ENCODE data around the gene SLN.

Gene SLN

DNA sequence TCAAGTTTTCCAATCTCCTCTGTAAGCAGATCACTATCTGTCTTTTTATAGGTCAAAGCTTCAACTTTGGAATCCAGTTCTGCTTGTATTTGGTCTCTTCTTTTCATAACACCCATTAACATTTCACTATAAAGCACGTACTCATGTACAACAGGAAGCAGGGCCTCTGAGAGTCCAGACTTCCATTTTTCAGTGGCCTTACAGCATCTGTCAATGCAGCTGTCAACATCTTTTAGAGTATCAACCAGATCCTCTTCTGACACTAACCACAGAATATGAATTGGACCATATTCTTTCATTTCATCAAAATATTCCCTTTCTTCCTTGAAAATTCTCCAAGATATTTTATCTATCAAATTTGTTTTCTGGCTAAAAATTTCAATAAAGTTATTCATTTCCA lies 24.7 kb upstream of the SLN start:
- H3K9me3 Mint-ChIP-seq: no peaks in the 10 kb centered on the region
- H3K27ac Mint-ChIP-seq: no peak overlapping the region
- no peaks in the 10 kb centered on the region for H3K36me3 Mint-ChIP-seq
- DNase-seq (ENCODE audit: low spot score in 2 of 2) (no peak), ATAC-seq (ENCODE audit: low read depth) (no peak)
- no peaks in the 10 kb centered on the region for H3K4me1 Mint-ChIP-seq
- H3K4me3 Mint-ChIP-seq: no peak overlapping the region
- peaks cover 18% of the 10 kb centered on the region for H3K27me3 Mint-ChIP-seq

DNA sequence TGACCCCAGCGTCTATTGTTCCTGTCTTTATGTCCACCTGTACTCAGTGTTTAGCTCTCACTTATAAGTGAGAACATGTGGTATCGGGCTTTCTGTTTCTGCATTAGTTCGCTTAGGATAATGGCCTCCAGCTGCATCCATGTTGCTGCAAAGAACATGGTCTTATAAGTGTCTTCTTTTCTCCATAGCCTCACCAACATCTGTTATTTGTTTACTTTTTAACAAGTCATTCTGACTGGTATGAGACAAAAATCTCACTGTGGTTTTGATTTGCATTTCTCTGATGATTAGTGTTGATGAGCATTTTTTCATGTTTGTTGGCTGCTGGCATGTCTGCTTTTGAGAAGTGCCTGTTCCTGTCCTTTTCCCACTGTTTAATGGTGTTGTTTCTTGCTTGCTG lies 21.7 kb upstream of the SLN start:
- H3K36me3 Mint-ChIP-seq: no peaks in the 10 kb centered on the region
- DNase-seq (ENCODE audit: low spot score in 2 of 2) (no peak), ATAC-seq (ENCODE audit: low read depth) (no peak)
- H3K27ac Mint-ChIP-seq: no peak overlapping the region
- H3K27me3 Mint-ChIP-seq: peaks cover 10% of the 10 kb centered on the region
- H3K4me3 Mint-ChIP-seq: no peak overlapping the region
- no peaks in the 10 kb centered on the region for H3K4me1 Mint-ChIP-seq
- H3K9me3 Mint-ChIP-seq: no peaks in the 10 kb centered on the region

DNA sequence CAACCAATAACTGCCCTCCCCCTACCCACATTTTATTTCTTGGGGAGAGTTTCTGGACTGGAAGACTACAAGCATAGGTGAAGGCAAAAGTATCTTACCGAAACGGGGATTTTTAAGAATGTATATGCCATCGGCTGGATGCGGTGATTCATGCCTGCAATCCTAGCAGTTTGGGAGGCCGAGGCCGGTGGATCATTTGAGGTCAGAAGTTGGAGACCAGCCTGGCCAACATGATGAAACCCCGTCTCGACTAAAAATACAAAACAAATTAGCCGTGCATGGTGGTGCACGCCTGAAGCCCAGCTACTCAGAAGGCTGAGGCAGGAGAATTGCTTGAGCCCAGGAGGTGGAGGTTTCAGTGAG lies 20.8 kb upstream of the SLN start:
- Mint-ChIP-seq H3K27ac (no peak overlapping the region), H3K4me3 (no peak overlapping the region), H3K36me3 (no peaks in the 10 kb centered on the region), H3K9me3 (no peaks in the 10 kb centered on the region), H3K4me1 (no peaks in the 10 kb centered on the region), H3K27me3 (peaks cover 9% of the 10 kb centered on the region)
- ATAC-seq (ENCODE audit: low read depth): no peak
- DNase-seq (ENCODE audit: low spot score in 2 of 2): no peak

DNA sequence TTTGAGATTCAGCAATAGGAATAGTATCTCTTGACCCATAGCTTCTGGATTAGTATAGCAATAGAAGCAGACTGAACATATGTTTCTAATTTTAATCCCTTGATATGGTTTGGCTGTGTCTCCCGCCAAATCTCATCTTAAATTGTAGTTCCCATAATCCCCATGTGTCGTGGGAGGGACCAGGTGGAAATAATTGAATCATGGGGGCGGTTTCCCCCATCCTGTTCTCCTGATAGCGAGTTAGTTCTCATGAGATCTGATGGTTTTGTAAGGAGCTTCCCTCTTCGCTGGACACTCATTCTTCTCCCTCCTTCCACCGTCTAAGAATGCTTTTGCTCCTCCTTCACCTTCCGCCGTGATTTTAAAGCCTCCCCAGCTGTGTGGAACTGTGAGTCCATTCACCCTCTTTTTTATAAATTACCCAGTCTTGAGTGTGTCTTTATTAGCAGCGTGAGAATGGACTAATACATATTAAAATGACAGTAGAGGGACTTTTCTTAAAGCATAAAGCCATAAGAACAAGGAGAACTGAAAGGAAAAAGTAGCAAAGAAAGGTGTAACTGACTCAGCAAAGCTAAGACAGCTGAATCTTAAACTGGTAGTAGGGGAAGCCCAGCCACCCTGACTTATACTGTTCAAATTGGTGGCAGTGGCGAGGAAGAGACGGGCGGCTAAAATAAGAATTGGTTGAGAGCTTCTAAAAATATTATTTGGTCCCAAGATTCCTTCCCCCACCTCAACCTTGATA lies 20.3 kb upstream of the SLN start:
- no peaks in the 10 kb centered on the region for H3K36me3 Mint-ChIP-seq
- H3K9me3 Mint-ChIP-seq: no peaks in the 10 kb centered on the region
- DNase-seq (ENCODE audit: low spot score in 2 of 2) (no peak), ATAC-seq (ENCODE audit: low read depth) (no peak)
- peaks cover 9% of the 10 kb centered on the region for H3K27me3 Mint-ChIP-seq
- no peak overlapping the region for H3K4me3 Mint-ChIP-seq
- H3K27ac Mint-ChIP-seq: no peak overlapping the region
- H3K4me1 Mint-ChIP-seq: no peaks in the 10 kb centered on the region

DNA sequence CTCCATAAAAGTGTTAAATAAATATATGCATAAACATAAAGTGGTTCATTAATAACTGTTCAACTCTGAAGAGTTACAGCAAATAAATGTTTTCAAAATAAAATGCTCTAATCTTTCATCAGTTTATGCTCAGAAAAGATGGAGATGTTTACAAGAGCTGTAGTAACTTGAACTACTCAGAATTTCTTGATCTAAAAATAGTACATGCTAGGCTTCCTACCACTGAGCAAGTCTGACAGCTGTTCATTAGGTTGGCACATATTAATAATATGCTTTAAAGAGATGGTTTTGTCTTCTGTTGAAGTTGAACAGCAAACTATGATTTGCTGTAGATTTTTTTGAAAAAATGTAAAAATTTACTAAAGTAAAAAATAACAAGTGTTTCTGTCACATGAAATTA lies 10.8 kb upstream of the SLN start:
- no peak for ATAC-seq (ENCODE audit: low read depth)
- Mint-ChIP-seq H3K4me1 (no peaks in the 10 kb centered on the region), H3K9me3 (peaks cover 2% of the 10 kb centered on the region), H3K27ac (no peak overlapping the region), H3K4me3 (no peak overlapping the region), H3K27me3 (peaks cover 2% of the 10 kb centered on the region), H3K36me3 (no peaks in the 10 kb centered on the region)
- DNase-seq (ENCODE audit: low spot score in 2 of 2): no peak

DNA sequence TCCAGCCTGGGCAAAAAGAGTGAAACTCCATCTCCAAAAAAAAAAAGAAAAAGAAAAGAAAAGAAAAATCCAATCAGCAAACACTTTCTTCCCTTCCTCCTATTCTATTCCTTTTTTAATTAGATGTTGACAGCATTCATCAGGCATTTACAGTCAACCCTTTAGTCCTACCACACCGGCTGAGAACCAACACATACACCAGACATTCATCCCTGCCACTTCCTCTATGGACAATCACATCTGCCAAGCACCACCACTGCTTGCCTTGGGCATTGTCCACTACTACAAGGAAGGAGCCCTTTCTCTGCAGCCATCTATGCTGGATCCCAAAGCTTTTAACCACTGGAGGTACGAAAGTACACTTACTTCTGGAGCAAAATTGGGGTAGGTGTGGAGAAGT lies 9.4 kb upstream of the SLN start:
- DNase-seq (ENCODE audit: low spot score in 2 of 2): no peak
- H3K4me3 Mint-ChIP-seq: no peak overlapping the region
- H3K27ac Mint-ChIP-seq: no peak overlapping the region
- peaks cover 3% of the 10 kb centered on the region for H3K9me3 Mint-ChIP-seq
- no peaks in the 10 kb centered on the region for H3K36me3 Mint-ChIP-seq
- H3K4me1 Mint-ChIP-seq: no peaks in the 10 kb centered on the region
- H3K27me3 Mint-ChIP-seq: peaks cover 3% of the 10 kb centered on the region
- ATAC-seq (ENCODE audit: low read depth): no peak

DNA sequence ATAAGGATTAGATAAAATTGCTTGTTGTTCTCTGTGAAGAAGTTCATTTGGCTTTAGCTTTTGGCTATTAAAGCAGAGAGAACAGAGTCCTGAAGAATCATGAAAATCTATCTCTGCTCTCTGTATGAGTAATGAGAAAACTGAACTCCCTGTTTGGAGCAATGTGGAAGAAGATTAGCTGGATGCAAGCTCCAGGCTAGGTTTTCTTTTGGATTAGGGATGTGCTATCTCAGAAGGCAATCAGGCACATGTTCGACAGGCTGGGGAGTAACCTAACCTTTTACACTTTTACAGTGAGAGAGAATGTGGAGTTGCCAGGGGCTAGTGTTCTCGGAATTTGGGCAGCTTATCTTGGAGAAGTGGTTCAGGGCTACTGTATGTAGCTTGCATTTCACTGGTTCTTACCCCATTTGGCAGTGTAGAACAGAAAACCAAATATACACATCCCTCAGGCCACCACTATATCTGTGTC lies 8.5 kb upstream of the SLN start:
- Mint-ChIP-seq H3K36me3 (no peaks in the 10 kb centered on the region), H3K4me3 (no peak overlapping the region), H3K27me3 (peaks cover 7% of the 10 kb centered on the region), H3K27ac (no peak overlapping the region), H3K9me3 (peaks cover 6% of the 10 kb centered on the region), H3K4me1 (no peaks in the 10 kb centered on the region)
- ATAC-seq (ENCODE audit: low read depth): no peak
- DNase-seq (ENCODE audit: low spot score in 2 of 2): no peak

DNA sequence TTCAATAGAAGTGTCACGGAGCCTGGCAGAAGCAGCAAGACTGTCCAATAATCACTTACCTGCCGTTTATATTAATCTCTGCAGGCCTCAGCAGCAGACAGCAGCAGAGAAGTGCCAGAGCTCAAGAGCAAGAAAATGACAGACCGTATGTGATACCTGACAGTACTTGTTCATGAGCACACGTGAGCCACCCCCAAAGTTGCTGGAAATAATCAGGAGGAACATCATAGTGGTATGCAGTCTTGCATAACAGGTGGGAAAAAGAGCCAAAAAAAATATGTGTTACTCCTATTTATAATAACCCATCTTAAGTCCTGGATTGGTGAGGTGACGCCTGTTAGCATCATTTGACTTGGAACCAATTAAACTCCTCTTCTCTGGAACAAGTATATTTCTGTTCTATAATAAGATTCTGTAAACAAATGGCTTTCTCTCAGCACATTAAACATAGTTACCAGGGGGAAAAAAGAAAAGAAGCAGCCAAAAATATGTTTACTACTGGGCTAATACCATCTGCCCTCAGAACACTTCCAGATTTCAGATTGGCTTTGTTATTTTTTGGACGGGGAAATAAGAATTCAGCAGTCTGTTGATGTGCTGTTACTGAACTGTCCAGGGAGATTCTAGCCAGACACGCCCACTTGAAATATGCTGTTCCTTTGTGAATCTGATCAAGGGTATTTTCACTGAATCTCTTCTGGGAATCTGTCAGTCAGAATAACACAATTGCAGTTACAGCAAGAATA lies 7.9 kb upstream of the SLN start:
- H3K9me3 Mint-ChIP-seq: peaks cover 6% of the 10 kb centered on the region
- no peaks in the 10 kb centered on the region for H3K4me1 Mint-ChIP-seq
- no peak for DNase-seq (ENCODE audit: low spot score in 2 of 2)
- no peaks in the 10 kb centered on the region for H3K36me3 Mint-ChIP-seq
- H3K27ac Mint-ChIP-seq: no peak overlapping the region
- H3K27me3 Mint-ChIP-seq: peaks cover 5% of the 10 kb centered on the region
- ATAC-seq (ENCODE audit: low read depth): no peak
- H3K4me3 Mint-ChIP-seq: no peak overlapping the region

DNA sequence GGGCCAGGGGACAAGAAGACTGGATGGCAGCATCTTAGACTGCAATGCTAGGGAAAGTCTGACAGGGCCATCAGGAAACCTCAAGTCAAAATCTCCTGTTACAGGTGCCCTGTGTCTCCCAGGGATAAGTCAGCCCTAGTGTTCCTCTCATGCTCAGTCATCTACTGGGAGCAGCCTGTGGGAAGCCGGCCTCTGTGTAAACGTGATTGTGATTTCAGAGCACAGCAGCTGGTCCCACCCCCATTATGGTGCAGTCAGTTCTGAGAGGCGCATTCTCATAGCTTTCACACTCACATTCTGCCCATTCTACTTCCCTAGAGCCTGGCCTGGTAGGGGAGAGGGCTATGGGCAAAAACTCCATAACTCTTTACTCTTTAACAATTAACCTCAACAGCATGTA lies 7.2 kb upstream of the SLN start:
- ATAC-seq (ENCODE audit: low read depth): no peak
- no peak for DNase-seq (ENCODE audit: low spot score in 2 of 2)
- H3K36me3 Mint-ChIP-seq: no peaks in the 10 kb centered on the region
- peaks cover 5% of the 10 kb centered on the region for H3K27me3 Mint-ChIP-seq
- no peak overlapping the region for H3K27ac Mint-ChIP-seq
- H3K4me3 Mint-ChIP-seq: no peak overlapping the region
- H3K9me3 Mint-ChIP-seq: peaks cover 6% of the 10 kb centered on the region
- H3K4me1 Mint-ChIP-seq: no peaks in the 10 kb centered on the region

DNA sequence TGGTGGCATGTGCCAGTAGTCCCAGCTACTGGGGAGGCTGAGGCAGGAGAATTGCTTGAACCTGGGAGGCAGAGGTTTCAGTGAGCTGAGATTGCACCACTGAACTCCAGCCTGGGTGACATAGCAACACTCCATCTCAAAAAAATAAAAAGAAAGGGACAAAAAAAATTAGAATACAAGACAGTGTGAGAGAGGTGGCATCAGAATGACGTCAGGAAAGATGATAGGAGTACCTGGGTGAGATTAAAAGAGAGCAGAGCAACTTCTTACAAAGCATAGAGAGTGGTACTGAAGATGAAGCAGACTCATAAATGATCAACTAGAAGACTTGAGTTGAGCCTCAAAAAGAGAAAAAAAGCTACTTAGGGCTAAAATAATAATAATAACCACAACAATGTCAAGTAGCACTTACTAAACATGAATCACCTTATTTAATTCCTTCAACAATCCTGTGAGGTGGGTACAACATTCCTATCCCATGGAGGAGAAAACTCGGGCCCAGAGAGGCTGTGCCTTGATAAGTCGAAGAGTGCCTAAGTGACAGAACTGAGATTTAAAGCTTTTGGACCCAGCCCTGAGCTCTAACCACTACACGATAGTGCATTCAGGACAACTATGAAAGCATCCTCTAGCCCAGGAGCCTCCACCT lies 5.2 kb upstream of the SLN start:
- no peaks in the 10 kb centered on the region for H3K4me1 Mint-ChIP-seq
- H3K4me3 Mint-ChIP-seq: no peak overlapping the region
- DNase-seq (ENCODE audit: low spot score in 2 of 2) (no peak), ATAC-seq (ENCODE audit: low read depth) (no peak)
- no peaks in the 10 kb centered on the region for H3K36me3 Mint-ChIP-seq
- peaks cover 4% of the 10 kb centered on the region for H3K9me3 Mint-ChIP-seq
- peaks cover 11% of the 10 kb centered on the region for H3K27me3 Mint-ChIP-seq
- no peak overlapping the region for H3K27ac Mint-ChIP-seq

DNA sequence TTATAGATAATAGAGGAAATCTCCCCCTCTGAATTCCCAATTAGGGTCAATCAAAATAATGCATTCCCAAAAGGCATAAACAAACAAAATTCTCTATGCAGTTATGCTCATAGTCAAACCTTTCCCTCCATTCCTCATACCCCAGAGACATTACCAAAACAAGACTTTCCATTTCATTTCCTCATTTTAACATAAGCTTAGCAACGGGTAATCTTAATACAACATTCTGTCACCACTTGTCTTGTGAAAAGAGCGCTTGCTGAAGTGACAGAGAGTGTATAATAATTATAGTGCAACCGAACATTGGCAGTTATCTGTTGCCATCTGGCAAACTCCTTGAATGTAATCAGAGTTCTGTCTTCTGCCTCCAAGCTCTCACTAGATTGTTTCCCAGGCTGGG lies 1.2 kb upstream of the SLN start:
- no peaks in the 10 kb centered on the region for H3K36me3 Mint-ChIP-seq
- no peak for ATAC-seq (ENCODE audit: low read depth)

DNA sequence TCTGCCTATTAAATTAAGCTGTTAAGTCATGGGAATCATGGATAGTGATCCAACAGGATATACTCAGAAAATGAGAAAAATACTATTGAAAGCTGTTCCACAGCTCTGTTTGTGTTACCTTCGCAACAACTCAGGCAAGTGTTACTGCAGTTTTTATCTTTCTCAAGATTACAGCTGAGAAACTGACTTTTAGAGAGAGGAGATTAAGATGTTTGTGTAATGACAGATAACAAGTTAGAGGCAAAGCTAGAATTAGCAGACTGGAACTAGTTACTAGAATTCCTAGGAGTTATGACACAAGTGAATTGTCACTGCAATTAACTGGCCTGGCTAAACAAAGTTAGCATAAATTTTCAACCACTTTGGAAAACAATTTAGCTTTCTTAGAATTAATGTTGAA lies 1.6 kb downstream of the SLN start:
- Mint-ChIP-seq H3K27me3 (peaks cover 10% of the 10 kb centered on the region), H3K4me3 (no peak overlapping the region)
- no peak for ATAC-seq (ENCODE audit: low read depth)

More for the DNA sequence above, 1.2 kb upstream of the SLN start:
- DNase-seq (ENCODE audit: low spot score in 2 of 2): no peak
- Mint-ChIP-seq H3K27me3 (peaks cover 14% of the 10 kb centered on the region), H3K4me1 (no peaks in the 10 kb centered on the region), H3K9me3 (peaks cover 4% of the 10 kb centered on the region), H3K4me3 (no peak overlapping the region), H3K27ac (no peak overlapping the region)

DNA sequence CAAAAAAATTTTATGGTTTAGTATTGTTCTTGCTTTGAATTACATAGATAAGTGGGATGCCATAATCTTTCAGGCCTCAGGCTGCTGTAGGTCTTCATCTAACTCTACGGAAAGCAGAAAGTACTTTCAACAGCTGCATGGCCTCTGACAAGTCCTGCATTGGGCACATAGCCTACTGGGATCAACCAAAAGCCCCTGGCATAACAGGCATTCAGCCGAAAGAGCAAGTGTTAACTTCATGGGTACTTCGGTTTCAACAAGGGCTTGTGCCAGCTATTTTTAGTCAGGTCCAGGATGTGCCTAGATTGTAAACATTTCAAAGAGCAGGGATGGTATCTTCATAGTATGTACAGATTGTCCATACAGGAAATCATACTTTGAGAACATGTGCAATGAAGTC lies 3.1 kb downstream of the SLN start:
- Mint-ChIP-seq H3K27ac (no peak overlapping the region), H3K36me3 (no peaks in the 10 kb centered on the region), H3K9me3 (no peaks in the 10 kb centered on the region), H3K4me1 (no peaks in the 10 kb centered on the region), H3K27me3 (peaks cover 10% of the 10 kb centered on the region), H3K4me3 (no peak overlapping the region)
- ATAC-seq (ENCODE audit: low read depth) (no peak), DNase-seq (ENCODE audit: low spot score in 2 of 2) (no peak)

More for the DNA sequence above, 1.6 kb downstream of the SLN start:
- no peak for DNase-seq (ENCODE audit: low spot score in 2 of 2)
- H3K4me1 Mint-ChIP-seq: no peaks in the 10 kb centered on the region
- H3K36me3 Mint-ChIP-seq: no peaks in the 10 kb centered on the region
- no peak overlapping the region for H3K27ac Mint-ChIP-seq
- H3K9me3 Mint-ChIP-seq: no peaks in the 10 kb centered on the region

DNA sequence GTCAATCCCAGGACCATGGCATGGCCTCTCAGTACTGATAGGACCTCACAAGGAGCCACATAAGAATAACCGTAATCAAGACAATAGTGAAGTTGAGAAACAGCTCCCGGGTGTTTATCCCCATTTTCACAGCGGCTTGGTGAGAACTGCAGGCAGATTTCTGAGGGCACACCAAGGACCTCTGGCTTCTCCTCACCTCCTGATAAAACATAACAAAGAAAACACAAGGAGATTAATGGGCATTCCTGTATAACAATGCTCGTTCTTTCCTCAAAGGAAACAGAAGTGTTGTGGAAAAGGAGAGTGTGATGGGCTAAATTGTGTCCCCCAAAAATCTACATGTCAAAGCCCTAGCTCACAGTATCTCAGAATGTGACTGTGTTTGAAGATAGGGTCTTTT lies 4.0 kb downstream of the SLN start:
- DNase-seq (ENCODE audit: low spot score in 2 of 2) (no peak), ATAC-seq (ENCODE audit: low read depth) (no peak)
- Mint-ChIP-seq H3K4me1 (no peaks in the 10 kb centered on the region), H3K4me3 (no peak overlapping the region), H3K9me3 (no peaks in the 10 kb centered on the region), H3K27ac (no peak overlapping the region), H3K36me3 (no peaks in the 10 kb centered on the region), H3K27me3 (peaks cover 12% of the 10 kb centered on the region)

All from memory B cell (primary cell).